IMR-90 (cell line): ENCODE data around the gene FHDC1. TPM values are rescaled to one million over a fixed set of nuclear protein-coding genes. Genes with fewer than 3 reads are reported as not detected.
A peak's percentile ranks its signal among the peaks of the same experiment; 100 is the strongest.

ENCODE experiments used
- ATAC-seq: fragments of 200-7000 bp; cut with Tn5 transposase; 2 replicates; pipeline ENCODE4 v1.9.1; 2020; ENCODE audit warnings: low read depth, mild to moderate bottlenecking, moderate library complexity
- BruUV-seq: library from RNA; stranded (reverse); fragments of 400-500 nt; replicated peaks from 2 replicates; lab custom pipeline; 2021; lab: Mats Ljungman, UMichigan
- CTCF ChIA-PET: fragments of 300-600 bp; formaldehyde crosslinking; extraction: SDS; loops from one replicate; lab custom pipeline; 2021; ENCODE audit warnings: antibody characterized with exemption; lab: Yijun Ruan, JAX
- POLR2A ChIA-PET: fragments of 300-600 bp; sonication (Branson Sonifier 250); formaldehyde crosslinking; loops from one replicate; lab custom pipeline; 2022; ENCODE audit warnings: antibody characterized with exemption; ENCODE audit not compliant: unreplicated experiment; lab: Charles Lee
- DNase-seq: peaks from one replicate; pipeline ENCODE4 v3.0.0; 2013
- H2AFZ ChIP-seq: replicated peaks from 2 replicates; pipeline ENCODE3; 2013; ENCODE audit warnings: low read length, mild to moderate bottlenecking; ENCODE audit not compliant: poor library complexity
- H2AK5ac ChIP-seq: 2 replicates; pipeline ENCODE4 v1.6.1; 2013; ENCODE audit warnings: low read depth, low read length, inconsistent platforms
- H2AK9ac ChIP-seq: replicated peaks from 2 replicates; pipeline ENCODE3; 2013; ENCODE audit warnings: mild to moderate bottlenecking, low read depth, low read length, moderate library complexity; ENCODE audit not compliant: poor library complexity
- H2BK120ac ChIP-seq: 2 replicates; pipeline ENCODE4 v1.6.1; 2013; ENCODE audit warnings: low read depth, low read length, inconsistent platforms
- H2BK15ac ChIP-seq: 3 replicates; pipeline ENCODE4 v1.6.1; 2013; ENCODE audit warnings: low read depth, low read length, inconsistent platforms
- H2BK20ac ChIP-seq: 2 replicates; pipeline ENCODE4 v1.6.1; 2013; ENCODE audit warnings: low read depth, mild to moderate bottlenecking, inconsistent platforms, low read length, moderate library complexity
- H2BK5ac ChIP-seq: 2 replicates; pipeline ENCODE4 v1.6.1; 2013; ENCODE audit warnings: mild to moderate bottlenecking, low read depth, low read length, inconsistent platforms; ENCODE audit not compliant: poor library complexity, severe bottlenecking
- H3K14ac ChIP-seq: replicated peaks from 2 replicates; pipeline ENCODE4 v1.6.1; 2013; ENCODE audit warnings: low read depth, low read length, inconsistent platforms
- H3K18ac ChIP-seq: 2 replicates; pipeline ENCODE4 v1.6.1; 2013; ENCODE audit warnings: low read depth, low read length, control low read depth
- H3K23ac ChIP-seq: 2 replicates; pipeline ENCODE4 v1.6.1; 2013; ENCODE audit warnings: low read depth, low read length, inconsistent platforms
- H3K27ac ChIP-seq: 2 replicates; pipeline ENCODE4 v1.5.1; 2013; ENCODE audit warnings: mild to moderate bottlenecking, control low read depth, low read length; ENCODE audit not compliant: insufficient read depth
- H3K27me3 ChIP-seq: 2 replicates; pipeline ENCODE4 v1.6.1; 2013; ENCODE audit warnings: low read length; ENCODE audit not compliant: control insufficient read depth, insufficient read depth
- H3K36me3 ChIP-seq: 2 replicates; pipeline ENCODE4 v1.6.1; 2013; ENCODE audit warnings: low read length, mixed read lengths; ENCODE audit not compliant: control insufficient read depth, insufficient read depth
- H3K4ac ChIP-seq: 2 replicates; pipeline ENCODE4 v1.6.1; 2013; ENCODE audit warnings: low read depth, low read length, inconsistent platforms
- H3K4me1 ChIP-seq: 2 replicates; pipeline ENCODE4 v1.6.1; 2013; ENCODE audit warnings: low read length, mixed read lengths; ENCODE audit not compliant: control insufficient read depth, insufficient read depth
- H3K4me2 ChIP-seq: 2 replicates; pipeline ENCODE4 v1.6.1; 2013; ENCODE audit warnings: low read depth, mild to moderate bottlenecking, control low read depth, low read length, moderate library complexity
- H3K4me3 ChIP-seq: 2 replicates; pipeline ENCODE4 v1.5.1; 2013; ENCODE audit warnings: low read depth, mild to moderate bottlenecking, control low read depth, low read length, moderate library complexity; ENCODE audit not compliant: insufficient read depth
- H3K56ac ChIP-seq: 2 replicates; pipeline ENCODE4 v1.6.1; 2013; ENCODE audit warnings: low read length, inconsistent platforms; ENCODE audit not compliant: insufficient read depth; ENCODE audit errors: extremely low read depth
- H3K79me1 ChIP-seq, 2 experiments: 2 replicates each; pipeline ENCODE4 v1.6.1; 2013; ENCODE audit warnings: low read length in 2 of 2, inconsistent platforms in 1 of 2, low read depth in 1 of 2
- H3K9ac ChIP-seq: 2 replicates; pipeline ENCODE4 v1.6.1; 2013; ENCODE audit warnings: low read depth, low read length, control low read depth
- H3K9me1 ChIP-seq: 2 replicates; pipeline ENCODE4 v1.6.1; 2013; ENCODE audit warnings: low read length, inconsistent platforms; ENCODE audit not compliant: insufficient read depth
- H3K9me3 ChIP-seq: 2 replicates; pipeline ENCODE4 v1.6.1; 2013; ENCODE audit warnings: low read length; ENCODE audit not compliant: control insufficient read depth, insufficient read depth
- H4K20me1 ChIP-seq: 2 replicates; pipeline ENCODE4 v1.6.1; 2013; ENCODE audit warnings: low read length, inconsistent platforms; ENCODE audit not compliant: insufficient read depth
- H4K5ac ChIP-seq: 2 replicates; pipeline ENCODE4 v1.6.1; 2013; ENCODE audit warnings: mild to moderate bottlenecking, low read depth, low read length, control low read depth
- H4K8ac ChIP-seq, 2 experiments: 2 replicates each; pipeline ENCODE4 v1.6.1; 2013; ENCODE audit warnings: low read depth in 2 of 2, low read length in 2 of 2, control low read depth in 1 of 2, inconsistent platforms in 1 of 2
- H4K91ac ChIP-seq: 2 replicates; pipeline ENCODE4 v1.6.1; 2013; ENCODE audit warnings: low read depth, low read length, inconsistent platforms; ENCODE audit not compliant: insufficient read depth
- BHLHE40 ChIP-seq: fragments of 150-350 bp; IDR thresholded peaks from 2 replicates; pipeline ENCODE4 v1.6.1; 2016; ENCODE audit warnings: mild to moderate bottlenecking, low read depth, low read length
- CEBPB ChIP-seq: IDR thresholded peaks from 2 replicates; pipeline ENCODE4 v1.6.1; 2012; ENCODE audit warnings: low read depth, low read length, improper control_type of control experiment
- CHD1 ChIP-seq: IDR thresholded peaks from 2 replicates; pipeline ENCODE4 v1.6.1; 2012; ENCODE audit warnings: low read depth, low read length, improper control_type of control experiment
- FOS ChIP-seq: fragments of 150-350 bp; IDR thresholded peaks from 2 replicates; pipeline ENCODE4 v1.6.1; 2016; ENCODE audit warnings: low read depth, low read length
- MAZ ChIP-seq: IDR thresholded peaks from 2 replicates; pipeline ENCODE4 v1.6.1; 2012; ENCODE audit warnings: low read depth, mild to moderate bottlenecking, low read length, improper control_type of control experiment, moderate library complexity, borderline replicate concordance
- MXI1 ChIP-seq: IDR thresholded peaks from 2 replicates; pipeline ENCODE4 v1.6.1; 2012; ENCODE audit warnings: low read depth, mild to moderate bottlenecking, low read length, moderate library complexity, borderline replicate concordance
- NFE2L2 ChIP-seq: fragments of 150-350 bp; IDR thresholded peaks from 2 replicates; pipeline ENCODE4 v1.6.1; 2016; ENCODE audit warnings: low read depth, mild to moderate bottlenecking, low read length
- POLR2A ChIP-seq: IDR thresholded peaks from 2 replicates; pipeline ENCODE4 v1.6.1; 2012; ENCODE audit warnings: mild to moderate bottlenecking, low read depth, low read length
- RAD21 ChIP-seq: IDR thresholded peaks from 2 replicates; pipeline ENCODE4 v1.6.1; 2012; ENCODE audit warnings: low read length, improper control_type of control experiment
- RCOR1 ChIP-seq: IDR thresholded peaks from 2 replicates; pipeline ENCODE4 v1.6.1; 2012; ENCODE audit warnings: mild to moderate bottlenecking, low read length, improper control_type of control experiment; ENCODE audit not compliant: insufficient replicate concordance
- SMC3 ChIP-seq: fragments of 150-350 bp; IDR thresholded peaks from 2 replicates; pipeline ENCODE4 v1.6.1; 2016; ENCODE audit warnings: low read depth, mild to moderate bottlenecking, antibody characterized with exemption, low read length, moderate library complexity
- USF2 ChIP-seq: fragments of 150-350 bp; IDR thresholded peaks from 2 replicates; pipeline ENCODE4 v1.6.1; 2017; ENCODE audit warnings: mild to moderate bottlenecking, antibody characterized with exemption, low read length, low read depth
- WGBS, 2 experiments: methylation state at CpG; one replicate each; pipeline versions ENCODE4 v1.1.5 to v1.1.7; 2013; ENCODE audit warnings: missing lambda C conversion rate in 2 of 2; ENCODE audit not compliant: insufficient read length in 1 of 2; ENCODE audit errors: extremely low coverage in 2 of 2; 5-methylcytosine and 5-hydroxymethylcytosine counted together
- dilution Hi-C: fragments of 300-500 bp; cut with HindIII; formaldehyde crosslinking; loops from one replicate; pipeline ENCODE4 v1.14.3; 2018; ENCODE audit warnings: low sequenced_read_pairs; ENCODE audit not compliant: unreplicated experiment
- in situ Hi-C: fragments of 300-500 bp; cut with MboI; formaldehyde crosslinking; loops from 3 replicates; pipeline ENCODE4 v1.14.3; 2019; ENCODE audit warnings: low sequenced_read_pairs, inconsistent platforms, mixed read lengths
- intact Hi-C: fragments of 100-400 bp; cut with micrococcal nuclease; formaldehyde crosslinking; loops from 2 replicates; pipeline ENCODE4 v1.10.0; 2022
- polyA plus RNA-seq, 3 experiments: library from polyadenylated mRNA; depleted of rRNA; stranded (reverse); fragments of >200 nt; gene quantifications; 2 replicates each; pipeline ENCODE4 v1.2.3, GENCODE V29; 2012; ENCODE audit warnings: low replicate concordance in 1 of 3
- total RNA-seq: library from RNA; depleted of rRNA; stranded (reverse); fragments of >200 nt; gene quantifications from 2 replicates; pipeline ENCODE4 v1.2.3, GENCODE V29; 2012
- TF ChIP-seq, protein P1 (sequence below): conservative IDR thresholded peaks from 2 replicates; pipeline ENCODE4 v1.5.1; 2012; ENCODE audit warnings: mild to moderate bottlenecking, low read depth, low read length, improper control_type of control experiment
- TF ChIP-seq, protein P2 (sequence below): fragments of 150-350 bp; IDR thresholded peaks from 2 replicates; pipeline ENCODE4 v1.6.1; 2016; ENCODE audit warnings: low read depth, mild to moderate bottlenecking, low read length, moderate library complexity, borderline replicate concordance

Gene FHDC1
- total and polyA plus RNA-seq, 2 of the 4 experiments (the other 2 are of a cell fraction) = under 0.01 to 0.09 TPM

DNA sequence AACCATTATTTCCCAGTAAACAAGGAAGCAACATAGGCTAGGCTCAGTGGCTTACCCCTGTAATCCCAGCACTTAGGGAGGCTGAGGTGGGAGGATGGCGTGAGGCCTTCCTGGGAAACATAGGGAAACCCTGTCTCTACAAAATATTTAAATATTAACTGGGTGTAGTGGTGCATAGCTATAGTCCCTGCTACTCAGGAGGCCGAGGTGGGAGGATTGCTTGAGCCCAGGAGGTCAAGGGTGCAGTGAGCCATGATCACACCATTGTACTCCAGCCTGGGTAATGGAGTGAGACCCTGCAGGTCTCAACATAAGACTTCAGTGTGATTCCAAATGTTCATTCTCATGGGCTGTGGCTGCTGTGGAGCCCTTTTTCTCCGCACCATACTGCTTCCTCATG, 34.9 kb downstream of the FHDC1 start:
- in situ Hi-C loops (no loop called here), intact Hi-C loops (no loop called here), dilution Hi-C loops (no loop called here)
- Histone ChIP-seq H3K9ac (no peak overlapping the region), H3K27ac (no peak overlapping the region), H3K23ac (no peak overlapping the region), H3K27me3 (no peaks in the 10 kb centered on the region), H3K14ac (no peak overlapping the region), H3K9me3 (no peaks in the 10 kb centered on the region), H2BK20ac (no peak overlapping the region; the same call in 1 of the 2 replicates), H4K91ac (no peak overlapping the region), H3K79me1 (no peaks in the 10 kb centered on the region), H3K56ac (no peak overlapping the region), H4K20me1 (no peaks in the 10 kb centered on the region), H2AK9ac (no peak overlapping the region), H2BK15ac (no peak overlapping the region), H3K4ac (no peak overlapping the region), H2BK120ac (0 out of 2 replicates have a peak overlapping the region, but pooled peaks have one; percentile 8), H2BK5ac (no peak overlapping the region), H3K36me3 (no peaks in the 10 kb centered on the region), H3K4me3 (no peak overlapping the region), H3K9me1 (peaks cover 8% of the 10 kb centered on the region), H3K18ac (no peak overlapping the region), H3K4me2 (no peak overlapping the region), H3K4me1 (peaks cover 5% of the 10 kb centered on the region), H4K5ac (no peak overlapping the region), H2AFZ (no peak overlapping the region), H4K8ac (no peak overlapping the region), H2AK5ac (no peak overlapping the region)
- no peak for DNase-seq
- BruUV-seq = no TSS peak
- no peak for TF ChIP-seq SMC3
- no peak for TF ChIP-seq MAZ
- TF ChIP-seq RCOR1 = no peak
- no peak for TF ChIP-seq NFE2L2
- no peak for TF ChIP-seq MXI1
- no peak for TF ChIP-seq POLR2A
- TF ChIP-seq RAD21 = no peak
- TF ChIP-seq, protein P1, sequence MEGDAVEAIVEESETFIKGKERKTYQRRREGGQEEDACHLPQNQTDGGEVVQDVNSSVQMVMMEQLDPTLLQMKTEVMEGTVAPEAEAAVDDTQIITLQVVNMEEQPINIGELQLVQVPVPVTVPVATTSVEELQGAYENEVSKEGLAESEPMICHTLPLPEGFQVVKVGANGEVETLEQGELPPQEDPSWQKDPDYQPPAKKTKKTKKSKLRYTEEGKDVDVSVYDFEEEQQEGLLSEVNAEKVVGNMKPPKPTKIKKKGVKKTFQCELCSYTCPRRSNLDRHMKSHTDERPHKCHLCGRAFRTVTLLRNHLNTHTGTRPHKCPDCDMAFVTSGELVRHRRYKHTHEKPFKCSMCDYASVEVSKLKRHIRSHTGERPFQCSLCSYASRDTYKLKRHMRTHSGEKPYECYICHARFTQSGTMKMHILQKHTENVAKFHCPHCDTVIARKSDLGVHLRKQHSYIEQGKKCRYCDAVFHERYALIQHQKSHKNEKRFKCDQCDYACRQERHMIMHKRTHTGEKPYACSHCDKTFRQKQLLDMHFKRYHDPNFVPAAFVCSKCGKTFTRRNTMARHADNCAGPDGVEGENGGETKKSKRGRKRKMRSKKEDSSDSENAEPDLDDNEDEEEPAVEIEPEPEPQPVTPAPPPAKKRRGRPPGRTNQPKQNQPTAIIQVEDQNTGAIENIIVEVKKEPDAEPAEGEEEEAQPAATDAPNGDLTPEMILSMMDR = no peak
- no peak for TF ChIP-seq CEBPB
- TF ChIP-seq CHD1 = no peak
- TF ChIP-seq FOS = no peak
- TF ChIP-seq, protein P2, sequence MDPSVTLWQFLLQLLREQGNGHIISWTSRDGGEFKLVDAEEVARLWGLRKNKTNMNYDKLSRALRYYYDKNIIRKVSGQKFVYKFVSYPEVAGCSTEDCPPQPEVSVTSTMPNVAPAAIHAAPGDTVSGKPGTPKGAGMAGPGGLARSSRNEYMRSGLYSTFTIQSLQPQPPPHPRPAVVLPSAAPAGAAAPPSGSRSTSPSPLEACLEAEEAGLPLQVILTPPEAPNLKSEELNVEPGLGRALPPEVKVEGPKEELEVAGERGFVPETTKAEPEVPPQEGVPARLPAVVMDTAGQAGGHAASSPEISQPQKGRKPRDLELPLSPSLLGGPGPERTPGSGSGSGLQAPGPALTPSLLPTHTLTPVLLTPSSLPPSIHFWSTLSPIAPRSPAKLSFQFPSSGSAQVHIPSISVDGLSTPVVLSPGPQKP = no peak
- no peak for TF ChIP-seq BHLHE40
- no peak for TF ChIP-seq USF2
- POLR2A ChIA-PET = no interaction called here
- no CpG with 5 or more reads among the region's 3 CpGs for WGBS, 2 experiments
- ATAC-seq = no peak
- CTCF ChIA-PET = no interaction called here
